Aorta (tissue), 4 donors: ENCODE results near the gene IL17RE. TPM values are rescaled to one million over a fixed set of nuclear protein-coding genes. Genes with fewer than 3 reads are reported as not detected.

Source experiments
- polyA plus RNA-seq, 2 donors: library from polyadenylated mRNA; stranded (reverse); fragments of 200-250 nt; gene quantifications; one replicate each; pipeline ENCODE4 v1.2.3, GENCODE V29; 2013
- total RNA-seq, 2 donors: library from RNA; stranded (reverse); fragmentation: NEBNext Ultra II Directional; extraction: Animal tissue kit (Norgen Biotek cat#: 25700); gene quantifications; one replicate each; pipeline ENCODE4 v1.2.1, GENCODE V29; 2021
- donor health status: healthy with polysubstance abuse.
- donor health status: Bipolar disorder and iron deficiency.
- donor health status: DM: no; HTN: no; CAD: no.
- donor health status: DM: yes; HTN: yes; CAD: no.

The IL17RE gene
- total and polyA plus RNA-seq, 4 donors, result 7.0 to 14.5 (median 12.3) TPM

Other genes starting within 250 kb of the IL17RE start
- gene CPNE9, start 199.0 kb upstream of the IL17RE start, total RNA-seq, result not detected
- not detected for gene CPNE9, start 199.0 kb upstream of the IL17RE start, polyA plus RNA-seq
- 10 to 100 TPM; 16.6 to 17.6 TPM for gene BRPF1, start 171.1 kb upstream of the IL17RE start, total RNA-seq
- 1 to 10 TPM; 4.1 to 6.6 TPM for gene BRPF1, start 171.1 kb upstream of the IL17RE start, polyA plus RNA-seq
- 10 to 100 TPM; 25.8 to 32.6 TPM for gene OGG1, start 152.9 kb upstream of the IL17RE start, total RNA-seq
- gene OGG1, start 152.9 kb upstream of the IL17RE start, polyA plus RNA-seq, result 10 to 100 TPM; 15.7 to 25.9 TPM
- gene CAMK1, start 132.9 kb upstream of the IL17RE start, total RNA-seq, result 10 to 100 TPM; 31.4 to 40.2 TPM
- 10 to 100 TPM; 24.7 to 58.0 TPM for gene CAMK1, start 132.9 kb upstream of the IL17RE start, polyA plus RNA-seq
- gene TADA3, start 110.4 kb upstream of the IL17RE start, total RNA-seq, result 10 to 100 TPM; 44.9 to 48.3 TPM
- 10 to 100 TPM; 50.4 to 52.0 TPM for gene TADA3, start 110.4 kb upstream of the IL17RE start, polyA plus RNA-seq
- gene ARPC4, start 109.8 kb upstream of the IL17RE start, total RNA-seq, result 100 to 1,000 TPM; 126 to 165 TPM
- 100 to 1,000 TPM in 1 of 2 donors, 10 to 100 TPM in 1; 98.4 to 165 TPM for gene ARPC4, start 109.8 kb upstream of the IL17RE start, polyA plus RNA-seq
- gene TTLL3, start 92.6 kb upstream of the IL17RE start, total RNA-seq, result 100 to 1,000 TPM in 1 of 2 donors, 10 to 100 TPM in 1; 40.3 to 108 TPM
- 100 to 1,000 TPM in 1 of 2 donors, 10 to 100 TPM in 1; 12.3 to 120 TPM for gene TTLL3, start 92.6 kb upstream of the IL17RE start, polyA plus RNA-seq
- gene RPUSD3, start 58.8 kb upstream of the IL17RE start, total RNA-seq, result 10 to 100 TPM; 19.8 to 28.5 TPM
- 10 to 100 TPM; 17.2 to 27.8 TPM for gene RPUSD3, start 58.8 kb upstream of the IL17RE start, polyA plus RNA-seq
- gene CIDEC, start 22.6 kb upstream of the IL17RE start, total RNA-seq, result under 1 TPM in 1 of 2 donors, not detected in 1; 0.87 TPM
- 10 to 100 TPM in 1 of 2 donors, 1 to 10 TPM in 1; 1.1 to 75.3 TPM for gene CIDEC, start 22.6 kb upstream of the IL17RE start, polyA plus RNA-seq
- 10 to 100 TPM; 19.8 to 22.7 TPM for gene JAGN1, start 12.2 kb upstream of the IL17RE start, total RNA-seq
- 10 to 100 TPM; 26.0 to 34.1 TPM for gene JAGN1, start 12.2 kb upstream of the IL17RE start, polyA plus RNA-seq
- 10 to 100 TPM; 25.6 to 33.8 TPM for gene IL17RC, start 14.2 kb downstream of the IL17RE start, total RNA-seq
- gene IL17RC, start 14.2 kb downstream of the IL17RE start, polyA plus RNA-seq, result 100 to 1,000 TPM in 1 of 2 donors, 1 to 10 TPM in 1; 8.6 to 108 TPM
- gene CRELD1, start 31.0 kb downstream of the IL17RE start, total RNA-seq, result 10 to 100 TPM; 30.8 to 44.3 TPM
- 10 to 100 TPM; 35.7 to 36.2 TPM for gene CRELD1, start 31.0 kb downstream of the IL17RE start, polyA plus RNA-seq
- 1 to 10 TPM; 1.7 to 2.1 TPM for gene PRRT3, start 49.6 kb downstream of the IL17RE start, total RNA-seq
- gene PRRT3, start 49.6 kb downstream of the IL17RE start, polyA plus RNA-seq, result 1 to 10 TPM in 1 of 2 donors, under 1 TPM in 1; 0.25 to 2.4 TPM
- gene EMC3, start 84.0 kb downstream of the IL17RE start, total RNA-seq, result 10 to 100 TPM; 47.8 to 48.8 TPM
- gene EMC3, start 84.0 kb downstream of the IL17RE start, polyA plus RNA-seq, result 10 to 100 TPM; 26.3 to 55.8 TPM
- 1 to 10 TPM; 1.9 to 5.4 TPM for gene FANCD2, start 123.6 kb downstream of the IL17RE start, total RNA-seq
- 1 to 10 TPM in 1 of 2 donors, not detected in 1; 4.7 TPM for gene FANCD2, start 123.6 kb downstream of the IL17RE start, polyA plus RNA-seq
- gene FANCD2OS, start 205.4 kb downstream of the IL17RE start, total RNA-seq, result not detected
- not detected for gene FANCD2OS, start 205.4 kb downstream of the IL17RE start, polyA plus RNA-seq
- gene BRK1, start 212.8 kb downstream of the IL17RE start, total RNA-seq, result 100 to 1,000 TPM; 103 to 108 TPM
- 100 to 1,000 TPM; 287 to 372 TPM for gene BRK1, start 212.8 kb downstream of the IL17RE start, polyA plus RNA-seq
- gene VHL, start 238.9 kb downstream of the IL17RE start, total RNA-seq, result 10 to 100 TPM; 26.8 to 36.8 TPM
- gene VHL, start 238.9 kb downstream of the IL17RE start, polyA plus RNA-seq, result 10 to 100 TPM; 14.1 to 18.8 TPM